Activated T-cell treated with anti-CD3 and anti-CD28 coated beads, Interleukin-2, amount 50 U/mL, for 48 hours (primary cell): Measurements from ENCODE around the gene MYO5C.
A peak's percentile ranks its signal among the peaks of the same experiment; 100 is the strongest.

Experiments
- DNase-seq, 2 experiments: peaks; one replicate each; pipeline ENCODE4 v3.0.0-alpha.2; 2020

MYO5C gene

GRCh38 chr15:52204657-52205056 is 90.9 kb downstream of the MYO5C start:
- DNase-seq = no peak

- DNase-seq = no peak
Measured at GRCh38 chr15:52200831-52201365, 94.7 kb downstream of the MYO5C start.

GRCh38 chr15:52199271-52199670 is 96.3 kb downstream of the MYO5C start:
- DNase-seq = no peak

- DNase-seq = no peak
Measured at GRCh38 chr15:52196891-52197290, 98.7 kb downstream of the MYO5C start.

GRCh38 chr15:52193791-52194190 is 101.8 kb downstream of the MYO5C start:
- DNase-seq = no peak

- DNase-seq = no peak
Measured at GRCh38 chr15:52193321-52193720, 102.3 kb downstream of the MYO5C start.

- peak in 1 of 2 experiments; percentile 10 for DNase-seq
Measured at GRCh38 chr15:52191207-52191606, 104.4 kb downstream of the MYO5C start, which contains the start of gene GNB5. TSS of gene GNB5 (minus strand) at chr15:52191392. CDS start at chr15:52184676, 6,716 bp downstream.

- DNase-seq = peak in 1 of 2 experiments; percentile 0
Measured at GRCh38 chr15:52186651-52187486, 108.7 kb downstream of the MYO5C start.

GRCh38 chr15:52185151-52185561 is 110.4 kb downstream of the MYO5C start:
- peak in 1 of 2 experiments; percentile 3 for DNase-seq

- no peak for DNase-seq
Measured at GRCh38 chr15:52184721-52185120, 110.9 kb downstream of the MYO5C start.

GRCh38 chr15:52183562-52184173 is 111.9 kb downstream of the MYO5C start:
- DNase-seq = peak; percentile 37 to 42

GRCh38 chr15:52181938-52182780 is 113.4 kb downstream of the MYO5C start:
- peak in 1 of 2 experiments; percentile 11 for DNase-seq

- DNase-seq = peak in 1 of 2 experiments; percentile 3
Measured at GRCh38 chr15:52180851-52181450, 114.7 kb downstream of the MYO5C start.

- peak; percentile 29 to 41 for DNase-seq
Measured at GRCh38 chr15:52180196-52180835, 115.3 kb downstream of the MYO5C start.

- peak; percentile 89 to 91 for DNase-seq
Measured at GRCh38 chr15:52179278-52180195, 116.1 kb downstream of the MYO5C start.

- no peak for DNase-seq
Measured at GRCh38 chr15:52178765-52179164, 116.8 kb downstream of the MYO5C start.

GRCh38 chr15:52172869-52173268 is 122.7 kb downstream of the MYO5C start:
- DNase-seq = no peak

GRCh38 chr15:52171807-52172206 is 123.8 kb downstream of the MYO5C start:
- peak in 1 of 2 experiments; percentile 1 for DNase-seq

GRCh38 chr15:52171386-52171785 is 124.2 kb downstream of the MYO5C start:
- DNase-seq = peak in 1 of 2 experiments; percentile 15

GRCh38 chr15:52170199-52170598 is 125.4 kb downstream of the MYO5C start:
- peak in 1 of 2 experiments; percentile 10 for DNase-seq
